Mesodermal cell (in vitro differentiated cells): ENCODE data around the gene PPP1R3D.
"Not testable (repeated sequence)": the region's sequence is repeated elsewhere in the genome, so short reads cannot be mapped to it uniquely, and the experiment has no call there.

Source experiments
- H3K27ac ChIP-seq: 2 replicates; pipeline ENCODE4 v1.7.0; 2013; ENCODE audit warnings: mild to moderate bottlenecking, low read depth, low read length, moderate library complexity; ENCODE audit not compliant: severe bottlenecking
- H3K36me3 ChIP-seq: 2 replicates; pipeline ENCODE4 v1.7.1; 2013; ENCODE audit warnings: mild to moderate bottlenecking, low read length, moderate library complexity; ENCODE audit not compliant: control insufficient read depth, insufficient read depth
- H3K4me1 ChIP-seq: one replicate; pipeline ENCODE4 v1.7.1; 2013; ENCODE audit warnings: mild to moderate bottlenecking, low read length; ENCODE audit not compliant: insufficient read depth, control insufficient read depth, poor library complexity, severe bottlenecking
- H3K4me3 ChIP-seq: 2 replicates; pipeline ENCODE4 v1.7.0; 2013; ENCODE audit warnings: low read length, control low read depth, mild to moderate bottlenecking; ENCODE audit not compliant: insufficient read depth, poor library complexity, severe bottlenecking; ENCODE audit errors: extremely low read depth
- H3K9me3 ChIP-seq: 2 replicates; pipeline ENCODE4 v1.7.1; 2013; ENCODE audit warnings: mild to moderate bottlenecking, low read length, moderate library complexity; ENCODE audit not compliant: control insufficient read depth
- WGBS, 2 experiments: methylation state at CpG; one replicate each; pipeline ENCODE4 v1.1.5; 2013; ENCODE audit warnings: missing lambda C conversion rate in 2 of 2; ENCODE audit not compliant: insufficient coverage in 2 of 2; 5-methylcytosine and 5-hydroxymethylcytosine counted together

Gene PPP1R3D

DNA sequence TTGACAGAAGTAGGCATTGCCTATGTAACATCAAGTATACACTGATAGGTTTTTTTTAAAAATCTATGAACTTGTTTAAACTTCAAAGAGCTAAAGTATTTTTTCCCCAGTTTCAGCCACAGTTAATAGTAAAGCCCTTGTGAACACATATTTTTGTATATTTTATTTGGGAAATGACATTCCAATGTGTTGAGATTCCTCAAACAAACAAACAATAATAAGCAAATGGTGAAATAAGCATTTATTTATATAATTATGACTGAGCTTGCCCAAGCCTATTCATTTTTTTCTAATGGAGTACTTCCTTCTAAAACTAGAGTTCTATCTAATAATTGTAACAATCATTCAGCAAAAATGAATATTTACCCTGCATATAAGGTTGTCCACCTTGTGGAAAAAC lies 19.2 kb downstream of the PPP1R3D start:
- Histone ChIP-seq H3K4me3 (no peak overlapping the region), H3K36me3 (no peaks in the 10 kb centered on the region), H3K27ac (no peak overlapping the region), H3K4me1 (no peaks in the 10 kb centered on the region), H3K9me3 (no peaks in the 10 kb centered on the region)

DNA sequence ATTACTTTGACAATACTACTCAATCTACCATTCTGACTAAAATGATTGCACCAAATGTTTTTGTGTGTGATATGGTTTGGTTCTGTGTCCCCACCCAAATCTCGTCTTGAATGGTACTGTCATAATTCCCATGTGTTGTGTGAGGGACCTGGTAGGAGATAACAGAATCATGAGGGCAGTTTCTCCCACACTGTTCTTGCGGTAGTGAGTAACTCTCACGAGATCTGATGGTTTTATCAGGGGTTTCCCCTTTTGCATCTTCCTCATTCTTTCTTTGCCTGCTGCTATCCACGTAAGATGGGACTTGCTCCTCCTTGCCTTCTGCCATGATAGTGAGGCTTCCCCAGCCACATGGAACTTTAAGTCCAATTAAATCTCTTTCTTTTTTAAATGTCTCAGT lies 27.5 kb downstream of the PPP1R3D start:
- H3K4me3 ChIP-seq: no peak overlapping the region
- no peaks in the 10 kb centered on the region for H3K4me1 ChIP-seq
- no peaks in the 10 kb centered on the region for H3K9me3 ChIP-seq
- no peaks in the 10 kb centered on the region for H3K36me3 ChIP-seq
- no peak overlapping the region for H3K27ac ChIP-seq
- 71 to 82% methylated on average over 3 to 4 of the region's 4 CpGs for WGBS, 2 experiments

DNA sequence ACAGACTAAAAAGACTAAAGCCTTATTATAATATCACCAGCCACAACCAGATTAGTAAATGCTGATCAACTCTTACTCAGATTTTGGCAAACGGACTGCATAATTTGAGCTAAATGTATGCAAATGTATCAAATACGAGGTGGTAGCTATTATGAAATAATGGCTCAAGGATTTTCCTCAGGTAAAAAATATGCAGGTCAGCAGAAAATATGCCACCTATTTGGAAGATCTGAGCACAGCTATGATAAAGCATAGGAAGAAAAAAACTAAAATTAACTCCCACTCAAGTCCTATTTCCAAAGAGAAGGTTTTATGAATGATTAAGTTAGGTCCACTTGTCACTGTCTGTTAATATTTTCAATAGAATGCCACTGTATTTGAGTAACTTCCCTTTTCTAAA lies 29.1 kb downstream of the PPP1R3D start:
- 76 to 94% methylated on average over 2 of the region's 2 CpGs for WGBS, 2 experiments
- no peaks in the 10 kb centered on the region for H3K4me1 ChIP-seq

DNA sequence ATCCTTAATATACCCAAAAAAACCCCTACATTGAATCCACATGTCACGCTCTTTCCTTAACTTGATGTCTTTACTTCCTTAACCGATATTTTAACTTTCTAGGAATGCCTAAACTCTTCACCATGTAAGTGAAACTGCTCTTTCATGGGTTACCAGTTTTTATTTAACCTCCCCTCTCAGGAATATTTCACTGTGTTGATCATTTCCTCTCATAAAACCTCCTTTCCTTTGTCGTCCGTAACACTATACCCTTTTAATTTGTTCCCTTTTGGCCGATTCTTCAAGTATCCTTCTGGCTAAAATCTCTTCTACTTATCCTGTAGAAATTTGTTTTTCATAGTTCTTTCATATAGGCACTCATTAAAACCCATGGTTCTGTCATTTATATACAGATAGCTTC lies 31.2 kb downstream of the PPP1R3D start:
- Histone ChIP-seq H3K27ac (no peak overlapping the region), H3K9me3 (no peaks in the 10 kb centered on the region), H3K4me3 (no peak overlapping the region), H3K4me1 (no peaks in the 10 kb centered on the region), H3K36me3 (no peaks in the 10 kb centered on the region)
- WGBS, 2 experiments: 88 to 95% methylated on average over 2 to 5 of the region's 5 CpGs

More for the DNA sequence above, 29.1 kb downstream of the PPP1R3D start:
- Histone ChIP-seq H3K9me3 (no peaks in the 10 kb centered on the region), H3K36me3 (no peaks in the 10 kb centered on the region), H3K4me3 (no peak overlapping the region), H3K27ac (no peak overlapping the region)

DNA sequence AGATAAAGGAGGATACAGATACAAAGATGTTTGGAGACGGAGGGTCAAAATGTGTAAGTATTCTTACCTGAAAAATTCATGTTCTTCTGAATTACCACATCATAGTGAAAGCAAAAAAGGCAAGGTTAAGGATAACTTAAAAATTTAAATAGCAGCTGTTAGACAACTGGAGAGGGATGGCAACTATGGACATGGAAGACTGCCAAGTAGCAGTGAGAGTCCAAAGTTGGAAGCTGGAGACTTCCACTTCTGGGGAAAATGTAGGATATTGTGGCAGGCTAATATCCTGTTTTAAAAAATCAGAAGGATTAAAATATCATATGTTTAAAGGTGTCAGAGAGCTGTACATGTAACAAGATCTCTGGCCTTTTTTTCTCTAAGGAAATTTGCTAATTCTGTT lies 36.5 kb downstream of the PPP1R3D start:
- Histone ChIP-seq H3K27ac (no peak overlapping the region), H3K9me3 (no peaks in the 10 kb centered on the region), H3K4me1 (no peaks in the 10 kb centered on the region), H3K36me3 (no peaks in the 10 kb centered on the region), H3K4me3 (no peak overlapping the region)
- WGBS, 2 experiments: no CpG with 5 or more reads among the region's 1 CpG

DNA sequence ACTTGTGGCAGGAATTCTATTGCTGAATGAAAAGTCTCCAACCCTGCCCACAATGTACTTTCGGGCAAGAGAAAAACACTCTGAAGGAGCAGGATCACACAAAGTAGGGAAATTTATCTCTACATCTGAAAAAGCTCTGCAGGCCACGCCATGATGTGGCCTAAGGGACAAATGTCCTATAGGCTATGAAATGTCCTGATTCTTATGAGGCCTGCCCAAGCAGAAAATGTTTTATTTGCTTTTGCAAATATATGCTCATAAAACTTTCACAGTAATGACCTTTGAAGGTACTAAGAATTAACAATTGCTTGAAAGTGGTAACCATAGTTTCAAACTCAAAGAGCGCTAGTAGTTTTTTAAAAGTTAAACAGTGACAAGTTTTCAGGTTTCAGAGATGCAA lies 37.6 kb downstream of the PPP1R3D start:
- H3K4me1 ChIP-seq: no peaks in the 10 kb centered on the region
- no peak overlapping the region for H3K27ac ChIP-seq
- WGBS, 2 experiments: 93 to 100% methylated on average over 1 to 3 of the region's 3 CpGs
- H3K9me3 ChIP-seq: no peaks in the 10 kb centered on the region
- no peak overlapping the region for H3K4me3 ChIP-seq
- H3K36me3 ChIP-seq: no peaks in the 10 kb centered on the region

DNA sequence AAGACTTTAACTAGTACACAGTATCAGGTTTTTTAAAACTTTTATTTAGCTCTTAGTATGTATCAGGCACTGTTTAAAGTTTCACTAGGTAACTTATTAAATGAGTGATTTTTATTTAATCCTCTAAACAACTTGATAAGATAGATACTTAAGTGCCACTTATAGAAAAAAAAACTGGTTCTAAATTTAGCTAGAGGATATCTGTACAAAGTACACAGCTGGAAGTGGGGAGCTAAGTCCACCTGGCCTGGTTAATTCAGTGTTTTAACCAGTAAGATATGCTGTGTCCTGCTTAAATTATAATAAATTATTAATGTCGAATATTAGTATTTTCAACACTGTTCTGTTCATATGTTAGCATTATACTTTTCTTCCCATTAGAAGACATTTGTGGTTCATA lies 44.2 kb downstream of the PPP1R3D start:
- WGBS, 2 experiments: no CpG with 5 or more reads among the region's 1 CpG
- Histone ChIP-seq H3K9me3 (no peaks in the 10 kb centered on the region), H3K36me3 (no peaks in the 10 kb centered on the region), H3K4me1 (no peaks in the 10 kb centered on the region), H3K4me3 (no peak overlapping the region), H3K27ac (no peak overlapping the region)

DNA sequence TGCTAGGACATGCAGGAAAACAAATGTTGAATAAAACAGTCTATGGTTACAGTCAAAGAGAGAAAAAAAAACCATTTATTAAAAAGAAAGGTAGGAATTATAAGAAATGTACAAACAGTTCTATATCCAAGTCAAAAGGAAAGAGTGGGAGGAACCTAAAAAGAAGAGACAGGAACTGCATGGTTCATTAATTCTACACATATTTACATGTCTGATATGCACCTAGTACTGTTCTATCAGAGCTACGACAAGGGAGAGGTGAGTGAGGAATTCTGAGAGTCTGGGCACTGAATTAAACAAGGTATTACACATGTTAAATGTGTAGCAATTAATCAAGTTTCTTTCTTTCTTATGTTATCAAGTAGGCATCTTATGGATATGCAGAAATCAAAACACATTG lies 48.5 kb downstream of the PPP1R3D start:
- Histone ChIP-seq H3K9me3 (no peaks in the 10 kb centered on the region), H3K36me3 (no peaks in the 10 kb centered on the region), H3K4me3 (no peak overlapping the region), H3K4me1 (no peaks in the 10 kb centered on the region), H3K27ac (no peak overlapping the region)
- WGBS, 2 experiments: no CpG with 5 or more reads among the region's 1 CpG

DNA sequence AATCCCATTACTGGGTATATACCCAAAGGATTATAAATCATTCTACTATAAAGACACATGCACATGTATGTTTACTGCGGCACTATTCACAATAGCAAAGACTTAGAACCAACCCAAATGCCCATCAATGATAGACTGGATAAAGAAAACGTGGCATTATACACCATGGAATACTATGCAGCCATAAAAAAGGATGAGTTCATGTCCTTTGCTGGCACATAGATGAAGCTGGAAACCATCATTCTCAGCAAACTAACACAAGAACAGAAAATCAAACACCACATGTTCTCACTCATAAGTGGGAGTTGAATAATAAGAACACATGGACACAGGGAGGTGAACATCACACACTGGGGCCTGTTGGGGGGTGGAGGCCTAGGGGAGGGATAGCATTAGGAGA lies 50.1 kb downstream of the PPP1R3D start:
- H3K4me1 ChIP-seq, H3K27ac ChIP-seq, H3K4me3 ChIP-seq, H3K36me3 ChIP-seq, H3K9me3 ChIP-seq: not testable (repeated sequence)
- WGBS, 2 experiments: 67 to 90% methylated on average over 1 of the region's 2 CpGs

DNA sequence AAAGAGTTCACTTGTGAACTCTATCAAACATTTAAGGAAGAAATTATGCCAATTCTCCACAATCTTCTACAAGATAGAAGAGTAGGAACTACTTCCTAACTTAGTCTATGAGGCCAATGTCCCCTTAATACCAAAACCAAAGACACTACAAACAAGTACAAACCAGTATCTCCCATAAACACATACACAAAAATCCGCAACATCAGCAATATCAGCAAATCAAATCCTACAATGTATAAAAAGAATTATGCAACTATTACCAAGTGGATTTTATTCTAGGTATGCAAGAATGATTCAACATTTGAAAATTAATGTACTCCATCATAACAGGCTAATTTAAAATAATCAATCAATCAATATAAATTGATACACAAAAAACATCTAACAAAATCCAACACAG lies 52.1 kb downstream of the PPP1R3D start:
- no peaks in the 10 kb centered on the region for H3K9me3 ChIP-seq
- H3K27ac ChIP-seq: no peak overlapping the region
- H3K36me3 ChIP-seq: no peaks in the 10 kb centered on the region
- no peak overlapping the region for H3K4me3 ChIP-seq
- no peaks in the 10 kb centered on the region for H3K4me1 ChIP-seq
- WGBS, 2 experiments: no CpG with 5 or more reads among the region's 1 CpG
